Activated T-helper 1 cell treated with anti-CD3 and anti-CD28 coated beads, Interleukin-2, amount 50 U/mL, for 16 hours (primary cell): ENCODE data around the gene SPCS2.

Experiments
- DNase-seq, 2 donors: peaks; one replicate each; pipeline ENCODE4 v3.0.0-alpha.2; 2020; ENCODE audit warnings: low read depth in 1 of 2, low spot score in 1 of 2

Gene SPCS2

GRCh38 chr11:74948898-74949752 is at the start of gene SPCS2, which contains the start of gene XRRA1:
Gene SPCS2, plus strand, starts transcription at chr11:74949266. Its CDS starts 20 bp downstream, at chr11:74949286.
Gene XRRA1, minus strand, starts transcription at chr11:74949091. Its CDS starts 8,213 bp downstream, at chr11:74940878.
- peak; percentile 96 to 97 for DNase-seq

DNA sequence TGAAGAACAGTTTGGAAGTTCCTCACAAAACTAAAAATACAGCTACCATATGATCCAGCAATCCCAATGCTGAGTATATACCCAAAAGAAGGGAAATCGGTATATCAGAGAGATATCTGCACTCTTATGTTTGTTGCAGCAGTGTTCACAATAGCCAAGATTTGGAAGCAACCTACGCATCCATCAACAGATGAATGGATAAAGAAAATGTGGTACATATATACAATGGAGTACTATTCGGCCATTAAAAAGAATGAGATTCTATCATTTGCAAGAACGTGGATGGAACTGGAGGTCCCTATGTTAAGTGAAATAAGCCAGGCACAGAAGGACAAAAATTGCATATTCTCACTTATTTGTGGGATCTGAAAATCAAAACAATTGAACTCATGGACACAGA is 46.7 kb upstream of the SPCS2 start:
- DNase-seq: no peak

DNA sequence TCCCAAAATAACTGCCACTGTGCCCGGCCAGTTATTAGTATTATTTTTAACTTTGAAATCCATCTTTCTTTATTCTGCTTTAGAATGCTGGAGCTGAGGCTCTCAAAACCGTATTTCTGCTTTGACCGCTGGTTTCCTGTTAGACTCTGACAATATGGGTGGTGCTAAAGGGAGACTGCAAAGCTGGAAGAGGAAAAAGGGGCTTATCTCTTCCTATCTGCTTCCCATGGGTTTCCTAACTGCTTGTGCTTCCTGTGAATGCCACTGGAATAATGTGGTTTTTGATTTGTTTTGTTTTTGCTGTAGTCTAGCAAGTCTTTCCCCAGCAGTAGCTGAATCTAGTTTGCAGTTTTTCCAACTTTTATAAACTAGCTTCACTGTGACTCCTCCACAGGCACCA is 43.7 kb upstream of the SPCS2 start:
- DNase-seq: no peak

DNA sequence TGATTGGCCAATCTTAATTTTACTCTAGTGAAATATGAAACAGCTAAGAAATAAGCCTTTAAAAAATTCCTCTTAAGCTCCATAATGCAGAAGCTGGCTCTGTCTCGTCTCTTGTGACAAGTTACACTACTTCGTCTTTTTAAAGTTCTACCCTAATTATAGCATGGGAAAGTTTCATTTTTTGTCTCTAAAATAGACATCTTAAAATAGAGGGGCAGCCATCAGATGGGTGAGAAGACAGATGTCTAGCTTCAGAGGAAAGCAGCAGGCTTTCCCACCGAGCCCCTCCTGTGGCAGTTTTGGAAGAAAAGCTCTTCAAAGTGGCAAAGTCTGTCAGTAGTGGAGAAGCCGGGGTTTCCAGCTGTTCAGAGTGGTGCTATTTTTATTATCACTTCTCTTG is 39.7 kb upstream of the SPCS2 start:
- no peak for DNase-seq

GRCh38 chr11:74909812-74910211 is 39.3 kb upstream of the SPCS2 start:
- no peak for DNase-seq

DNA sequence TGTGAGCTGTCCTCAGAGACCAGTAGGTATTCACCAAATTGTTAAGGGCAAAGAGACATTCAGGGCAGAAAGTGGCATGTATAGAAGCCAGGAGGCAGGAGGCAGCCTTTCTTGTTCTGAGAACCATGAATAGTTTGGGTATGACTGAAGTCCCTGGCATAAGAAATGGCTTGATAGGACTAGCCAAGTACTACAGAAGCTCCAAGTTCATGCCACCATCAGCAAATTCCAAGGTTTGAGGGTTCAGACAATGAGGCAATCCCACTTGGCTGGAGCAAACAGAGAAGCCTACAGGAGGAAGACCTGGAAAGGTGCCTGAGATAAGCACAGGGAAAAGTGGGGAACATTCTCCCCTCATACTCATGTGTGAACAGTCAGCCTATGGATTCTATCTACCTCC is 25.9 kb upstream of the SPCS2 start:
- no peak for DNase-seq

GRCh38 chr11:74925281-74925680 is 23.8 kb upstream of the SPCS2 start:
- DNase-seq: no peak

- no peak for DNase-seq
Measured at GRCh38 chr11:74926304-74927030, 22.6 kb upstream of the SPCS2 start.

- DNase-seq: no peak
Measured at GRCh38 chr11:74927496-74927895, 21.6 kb upstream of the SPCS2 start.

DNA sequence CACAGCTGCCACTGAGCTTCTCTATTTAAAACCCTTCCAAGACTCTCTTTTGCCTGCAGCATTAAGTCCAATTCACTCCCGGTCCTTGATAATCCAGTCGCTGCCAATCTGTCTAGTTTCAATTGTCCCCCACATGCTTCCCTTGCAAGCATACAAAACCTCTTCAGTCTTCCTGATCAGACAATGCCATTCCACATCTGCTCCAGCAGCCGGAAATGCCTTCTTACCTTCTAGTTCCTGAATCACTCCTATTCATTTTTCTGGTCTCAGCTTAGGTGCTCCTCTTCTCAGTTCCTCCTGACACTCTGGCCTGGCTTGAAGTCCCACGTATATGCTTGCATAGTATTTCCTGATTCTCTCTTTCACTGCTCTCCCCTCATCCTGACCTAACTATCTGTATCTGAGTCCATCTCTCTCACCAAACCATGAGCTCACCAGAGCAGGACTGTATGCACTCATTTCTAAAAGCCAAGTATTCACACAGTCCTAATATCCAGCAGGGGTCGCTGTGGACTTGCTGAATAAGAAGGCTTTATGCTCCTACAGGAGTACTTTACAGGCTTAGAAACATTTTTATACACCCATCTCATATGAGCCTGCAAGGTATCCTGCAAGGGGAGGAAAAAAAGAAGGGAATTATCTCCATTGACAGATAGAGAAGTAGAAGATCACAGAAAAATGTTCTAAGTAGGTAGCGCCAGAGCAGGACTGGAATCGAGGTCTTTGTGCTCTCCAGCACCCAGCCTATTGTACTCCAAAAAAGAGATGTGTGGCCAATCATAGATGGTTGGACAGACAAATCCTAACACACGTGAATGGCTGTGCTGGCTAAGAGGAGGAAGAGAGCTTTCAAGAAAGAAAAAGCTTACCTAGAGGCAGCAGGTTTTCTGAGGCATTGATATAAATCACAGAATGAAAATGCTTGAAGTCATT is 19.4 kb upstream of the SPCS2 start:
- DNase-seq: peak; percentile 10 to 23

DNA sequence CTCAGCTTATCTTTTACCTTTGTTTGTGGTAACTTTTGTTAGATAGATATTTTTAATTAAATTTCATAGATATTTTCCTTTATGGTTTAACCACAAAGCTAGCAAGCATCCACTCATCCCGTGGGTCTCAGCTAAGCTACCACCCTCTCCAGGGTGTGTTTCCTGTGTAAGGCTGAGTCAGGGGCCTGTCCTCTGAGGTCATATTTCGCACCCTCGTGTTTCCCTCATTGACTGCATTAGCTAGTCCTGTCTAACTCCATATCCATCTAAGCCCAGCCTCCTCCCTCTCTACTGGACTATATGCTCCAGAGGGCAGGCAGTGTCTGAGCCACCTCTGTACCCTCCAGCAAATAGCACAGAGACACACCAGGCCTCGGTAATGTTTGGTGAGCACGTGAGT is 16.9 kb upstream of the SPCS2 start:
- no peak for DNase-seq

DNA sequence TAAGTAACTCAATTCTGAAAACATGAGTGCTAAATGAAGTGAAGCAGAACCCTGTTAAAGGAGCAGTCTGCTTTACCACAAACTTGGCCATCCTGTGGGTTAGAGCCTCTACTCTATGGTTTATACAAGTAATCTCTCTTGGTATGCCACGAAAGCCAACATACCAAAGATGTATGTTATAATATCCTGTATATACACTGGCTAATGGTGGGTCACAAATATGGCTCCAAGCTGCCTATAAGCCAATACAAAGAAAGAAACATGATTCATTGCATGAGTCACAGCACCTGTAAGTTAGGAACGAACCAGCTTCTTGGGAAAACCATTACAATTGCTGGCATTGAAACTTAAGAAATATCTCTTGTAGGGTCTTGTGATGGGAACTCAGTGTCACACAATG is 16.3 kb upstream of the SPCS2 start:
- no peak for DNase-seq

GRCh38 chr11:74933765-74934164 is 15.3 kb upstream of the SPCS2 start:
- no peak for DNase-seq

- no peak for DNase-seq
Measured at GRCh38 chr11:74935285-74935684, 13.8 kb upstream of the SPCS2 start.

- no peak for DNase-seq
Measured at GRCh38 chr11:74936087-74936486, 13.0 kb upstream of the SPCS2 start.

DNA sequence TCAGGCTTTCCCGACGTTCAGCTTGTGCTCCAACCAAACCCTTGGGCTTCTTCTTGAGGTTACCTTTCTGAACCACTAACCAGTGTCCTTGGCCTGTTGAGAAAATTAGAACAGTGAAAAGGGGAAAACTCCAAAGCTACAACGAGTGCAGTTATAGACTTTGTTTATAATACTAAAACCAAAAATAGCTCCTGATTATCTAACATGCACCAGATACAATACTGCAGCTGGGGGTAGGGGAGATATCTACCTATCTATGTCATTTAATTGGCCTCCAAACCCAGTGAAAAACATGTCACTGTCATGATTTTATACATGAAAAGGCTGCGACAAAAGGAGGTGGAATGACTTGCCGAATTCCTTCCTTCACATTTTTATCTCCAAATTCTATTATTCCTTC is 12.1 kb upstream of the SPCS2 start:
- no peak for DNase-seq

GRCh38 chr11:74937696-74938475 is 11.2 kb upstream of the SPCS2 start:
- DNase-seq: no peak

DNA sequence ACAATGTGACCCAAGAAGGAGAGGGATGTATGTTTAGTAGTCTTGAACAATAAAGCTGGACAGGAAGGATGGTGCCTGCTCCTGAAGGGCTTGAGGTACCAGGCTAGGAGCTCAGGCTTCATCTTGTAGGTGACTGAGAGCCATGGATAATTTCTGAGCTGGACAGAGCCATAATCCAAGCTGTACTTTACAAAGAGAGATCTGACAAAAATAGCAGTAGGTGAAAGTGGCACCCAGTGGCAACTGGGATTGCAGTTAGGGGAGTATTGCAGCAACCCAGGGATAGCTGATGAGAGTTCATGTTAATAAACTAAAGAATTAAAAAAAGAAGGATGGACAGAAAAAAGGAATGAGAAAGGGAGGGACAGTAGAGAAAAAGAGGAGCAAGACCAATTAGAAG is 7.6 kb upstream of the SPCS2 start:
- DNase-seq: no peak

- no peak for DNase-seq
Measured at GRCh38 chr11:74942073-74942759, 6.8 kb upstream of the SPCS2 start.

- DNase-seq: no peak
Measured at GRCh38 chr11:74948546-74948897, 544 bp upstream of the SPCS2 start.
